H9 (cell line): ENCODE results near the gene PCDHA1. TPM values are rescaled to one million over a fixed set of nuclear protein-coding genes. Genes with fewer than 3 reads are reported as not detected.

ENCODE experiments used
- DNase-seq: peaks from one replicate; pipeline ENCODE4 v3.0.0-alpha.2; 2017
- H2AFZ ChIP-seq: one replicate; pipeline ENCODE4 v1.6.1; 2013; ENCODE audit warnings: mild to moderate bottlenecking, low read length, control low read depth, moderate library complexity
- H2AK5ac ChIP-seq: 2 replicates; pipeline ENCODE4 v1.6.1; 2013; ENCODE audit warnings: low read length, control low read depth, mixed read lengths; ENCODE audit not compliant: insufficient read length
- H2BK120ac ChIP-seq: one replicate; pipeline ENCODE4 v1.6.1; 2013; ENCODE audit warnings: low read depth, mild to moderate bottlenecking, low read length, control low read depth, inconsistent platforms; ENCODE audit not compliant: poor library complexity, severe bottlenecking
- H2BK12ac ChIP-seq: 2 replicates; pipeline ENCODE4 v1.6.1; 2013; ENCODE audit warnings: low read length, control low read depth, mixed read lengths, low read depth; ENCODE audit not compliant: insufficient read length
- H2BK15ac ChIP-seq: 2 replicates; pipeline ENCODE4 v1.6.1; 2013; ENCODE audit warnings: low read depth, low read length, control low read depth
- H2BK20ac ChIP-seq: one replicate; pipeline ENCODE4 v1.6.1; 2013; ENCODE audit warnings: low read depth, mild to moderate bottlenecking, low read length, control low read depth, inconsistent platforms; ENCODE audit not compliant: poor library complexity, severe bottlenecking
- H2BK5ac ChIP-seq: 2 replicates; pipeline ENCODE4 v1.6.1; 2013; ENCODE audit warnings: low read length, control low read depth, mixed read lengths; ENCODE audit not compliant: insufficient read length
- H3K14ac ChIP-seq: 2 replicates; pipeline ENCODE4 v1.6.1; 2013; ENCODE audit warnings: low read length, control low read depth; ENCODE audit not compliant: insufficient read depth
- H3K18ac ChIP-seq: 2 replicates; pipeline ENCODE4 v1.6.1; 2013; ENCODE audit warnings: low read depth, mild to moderate bottlenecking, mixed read lengths, low read length, control low read depth; ENCODE audit not compliant: insufficient read length
- H3K23ac ChIP-seq: 2 replicates; pipeline ENCODE4 v1.6.1; 2013; ENCODE audit warnings: low read length, control low read depth, mixed read lengths, low read depth; ENCODE audit not compliant: insufficient read length
- H3K23me2 ChIP-seq: 2 replicates; pipeline ENCODE4 v1.6.1; 2013; ENCODE audit warnings: low read depth, mild to moderate bottlenecking, mixed read lengths, low read length, control low read depth; ENCODE audit not compliant: insufficient read length, poor library complexity, severe bottlenecking
- H3K27ac ChIP-seq: 2 replicates; pipeline ENCODE4 v1.5.1; 2013; ENCODE audit warnings: low read length, control low read depth, mixed read lengths, low read depth; ENCODE audit not compliant: insufficient read length
- H3K27me3 ChIP-seq: 2 replicates; pipeline ENCODE4 v1.6.1; 2013; ENCODE audit warnings: low read length, control low read depth, inconsistent platforms; ENCODE audit not compliant: insufficient read depth
- H3K4ac ChIP-seq: 2 replicates; pipeline ENCODE4 v1.6.1; 2013; ENCODE audit warnings: low read depth, mild to moderate bottlenecking, control low read depth, inconsistent platforms, low read length, moderate library complexity
- H3K4me1 ChIP-seq: 2 replicates; pipeline ENCODE4 v1.6.1; 2013; ENCODE audit warnings: low read length, control low read depth, inconsistent platforms; ENCODE audit not compliant: insufficient read depth
- H3K4me2 ChIP-seq: 2 replicates; pipeline ENCODE4 v1.6.1; 2013; ENCODE audit warnings: low read length, control low read depth, mixed read lengths; ENCODE audit not compliant: insufficient read length, insufficient read depth
- H3K56ac ChIP-seq: 2 replicates; pipeline ENCODE4 v1.6.1; 2013; ENCODE audit warnings: low read depth, mild to moderate bottlenecking, mixed read lengths, low read length, control low read depth; ENCODE audit not compliant: insufficient read length
- H3K79me1 ChIP-seq: 2 replicates; pipeline ENCODE4 v1.6.1; 2013; ENCODE audit warnings: low read depth, mild to moderate bottlenecking, moderate library complexity, low read length, control low read depth, inconsistent platforms; ENCODE audit not compliant: insufficient read depth, poor library complexity, severe bottlenecking
- H3K79me2 ChIP-seq: 2 replicates; pipeline ENCODE4 v1.6.1; 2013; ENCODE audit warnings: low read length, control low read depth, inconsistent platforms; ENCODE audit not compliant: insufficient read depth
- H3K9ac ChIP-seq: 2 replicates; pipeline ENCODE4 v1.6.1; 2013; ENCODE audit warnings: low read length, control low read depth, mixed read lengths; ENCODE audit not compliant: insufficient read length; ENCODE audit errors: extremely low read depth
- H3K9me3 ChIP-seq: one replicate; pipeline ENCODE4 v1.6.1; 2013; ENCODE audit warnings: low read depth, low read length, inconsistent platforms; ENCODE audit not compliant: control insufficient read depth
- H3T11ph ChIP-seq: one replicate; pipeline ENCODE4 v1.6.1; 2013; ENCODE audit warnings: mild to moderate bottlenecking, low read length, control low read depth, inconsistent platforms
- H4K20me1 ChIP-seq: one replicate; pipeline ENCODE4 v1.6.1; 2013; ENCODE audit not compliant: control insufficient read depth, insufficient read length, insufficient read depth
- H4K5ac ChIP-seq: 2 replicates; pipeline ENCODE4 v1.6.1; 2013; ENCODE audit warnings: low read depth, mild to moderate bottlenecking, mixed read lengths, low read length, control low read depth; ENCODE audit not compliant: insufficient read length
- H4K8ac ChIP-seq: replicated peaks from 2 replicates; pipeline ENCODE4 v1.6.1; 2013; ENCODE audit warnings: low read length, control low read depth, mixed read lengths, low read depth; ENCODE audit not compliant: insufficient read length
- H4K91ac ChIP-seq: 2 replicates; pipeline ENCODE4 v1.6.1; 2013; ENCODE audit warnings: low read depth, mild to moderate bottlenecking, moderate library complexity, mixed read lengths, low read length, control low read depth; ENCODE audit not compliant: insufficient read length
- H3K27ac Mint-ChIP-seq, 3 experiments: 2 replicates in 2 of 3; 3 replicates in 1 of 3; pipeline ENCODE4 v1.8.0; 2020 to 2021; ENCODE audit warnings: mixed read lengths in 3 of 3, mild to moderate bottlenecking in 1 of 3, moderate library complexity in 1 of 3
- H3K27me3 Mint-ChIP-seq: 2 replicates; pipeline ENCODE4 v1.8.0; 2021; ENCODE audit warnings: low read depth, mild to moderate bottlenecking, moderate library complexity, mixed read lengths
- H3K36me3 Mint-ChIP-seq, 3 experiments: 2 replicates in 2 of 3; 3 replicates in 1 of 3; pipeline ENCODE4 v1.8.0; 2020 to 2021; ENCODE audit warnings: low read depth in 3 of 3, mixed read lengths in 3 of 3; ENCODE audit not compliant: insufficient read depth in 1 of 3
- H3K4me1 Mint-ChIP-seq, 2 experiments: 2 replicates each; pipeline ENCODE4 v1.8.0; 2020; ENCODE audit warnings: mixed read lengths in 2 of 2
- H3K4me3 Mint-ChIP-seq, 2 experiments: 2 replicates in 1 of 2; 3 replicates in 1 of 2; pipeline ENCODE4 v1.8.0; 2020 to 2021; ENCODE audit warnings: mild to moderate bottlenecking in 2 of 2, mixed read lengths in 2 of 2, moderate library complexity in 1 of 2
- H3K9me3 Mint-ChIP-seq, 2 experiments: 2 replicates in 1 of 2; 3 replicates in 1 of 2; pipeline ENCODE4 v1.8.0; 2020; ENCODE audit warnings: mild to moderate bottlenecking in 2 of 2, mixed read lengths in 2 of 2, moderate library complexity in 1 of 2
- CTCF ChIP-seq: fragments of 200-600 bp; sonication (generic); conservative IDR thresholded peaks from 3 replicates; pipeline ENCODE4 v1.8.0; 2021; ENCODE audit warnings: antibody characterized with exemption, mild to moderate bottlenecking
- WGBS: extraction: QIAGEN DNeasy Blood & Tissue Kit; methylation state at CpG from one replicate; pipeline ENCODE4 v1.1.7; 2013; ENCODE audit warnings: missing lambda C conversion rate, low lambda C conversion rate, mixed read lengths; ENCODE audit not compliant: insufficient read length; ENCODE audit errors: extremely low coverage; 5-methylcytosine and 5-hydroxymethylcytosine counted together
- total RNA-seq: library from RNA; stranded (reverse); gene quantifications from 2 replicates; pipeline ENCODE4 v1.2.1, GENCODE V29; 2021

PCDHA1 gene
- total RNA-seq, 1 experiment from 2014 or later = 0.61 TPM

- Histone ChIP-seq H3K27ac (no peak overlapping the region), H3K9ac (no peak overlapping the region), H4K20me1 (no peaks in the 10 kb centered on the region), H3K18ac (no peak overlapping the region), H2BK5ac (no peak overlapping the region), H3K79me2 (no peaks in the 10 kb centered on the region), H3T11ph (no peak overlapping the region), H3K27me3 (no peaks in the 10 kb centered on the region), H4K91ac (no peak overlapping the region), H3K4me1 (peaks cover 9% of the 10 kb centered on the region; the same call in 1 of the 2 replicates), H4K5ac (no peak overlapping the region), H2BK120ac (no peak overlapping the region), H2AFZ (no peak overlapping the region), H2BK15ac (no peak overlapping the region), H4K8ac (no peak overlapping the region), H2BK20ac (no peak overlapping the region), H3K23me2 (no peaks in the 10 kb centered on the region), H2BK12ac (no peak overlapping the region), H3K79me1 (no peaks in the 10 kb centered on the region), H3K14ac (no peak overlapping the region), H3K9me3 (no peaks in the 10 kb centered on the region), H3K4ac (no peak overlapping the region), H2AK5ac (no peak overlapping the region), H3K23ac (no peak overlapping the region), H3K56ac (no peak overlapping the region), H3K4me2 (no peak overlapping the region)
- Mint-ChIP-seq H3K27ac (no peak overlapping the region), H3K27me3 (no peaks in the 10 kb centered on the region), H3K4me3 (no peak overlapping the region), H3K9me3 (no peaks in the 10 kb centered on the region), H3K36me3 (no peaks in the 10 kb centered on the region), H3K4me1 (peaks cover 19 to 23% of the 10 kb centered on the region in 2 experiments)
- no peak for DNase-seq
- WGBS = no CpG with 5 or more reads among the region's 3 CpGs
- TF ChIP-seq CTCF = no peak
Measured at GRCh38 chr5:140977003-140977402, 191.1 kb downstream of the PCDHA1 start.
